GM19351 (cell line): ENCODE measurements around the gene JPT2.
"Not testable (repeated sequence)": the region's sequence is repeated elsewhere in the genome, so short reads cannot be mapped to it uniquely, and the experiment has no call there.

ENCODE experiments used
- ATAC-seq: cut with Tn5 transposase; IDR thresholded peaks from one replicate; pipeline ENCODE4 v1.9.1; 2021; ENCODE audit warnings: mild to moderate bottlenecking, moderate library complexity; ENCODE audit not compliant: unreplicated experiment

JPT2 gene

DNA sequence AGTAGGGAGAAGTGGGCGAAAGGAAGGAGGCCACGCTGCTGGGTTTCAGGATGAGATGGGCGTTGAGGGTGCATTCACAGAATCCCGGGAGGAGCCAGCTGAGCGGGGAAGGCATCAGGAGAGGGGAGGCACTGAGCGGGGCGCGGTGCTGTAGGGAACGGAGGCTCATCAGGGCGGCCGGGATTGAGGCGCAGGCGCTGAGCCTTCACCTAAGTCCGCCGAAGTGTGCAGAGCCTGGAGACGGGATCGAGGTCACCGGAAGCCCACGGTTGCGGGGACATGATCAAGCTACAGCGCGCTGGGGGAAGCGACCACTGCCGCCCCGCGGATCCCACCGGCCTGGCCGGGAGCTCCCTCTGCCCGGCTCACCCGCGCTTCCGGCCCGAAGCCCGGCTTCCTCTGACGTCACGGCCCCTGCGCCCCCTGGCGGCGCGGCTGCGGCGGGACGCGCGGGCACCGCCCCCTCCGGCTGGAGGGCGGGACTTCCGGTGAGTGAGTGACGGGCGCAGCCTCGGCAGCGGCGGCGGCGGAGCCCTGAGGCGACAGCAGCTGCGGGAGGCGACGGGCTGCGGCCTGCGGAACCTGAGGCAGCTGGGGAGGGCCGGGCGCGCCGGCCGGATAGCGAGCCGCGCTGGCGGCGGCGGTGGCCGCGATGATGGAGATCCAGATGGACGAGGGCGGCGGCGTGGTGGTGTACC is 27.8 kb downstream of the JPT2 start, which contains the start of gene MAPK8IP3:
MAPK8IP3 (plus strand) TSS at position 508 of the 698 bp plus-strand sequence; CDS start at position 653, 145 bp downstream.
- peak; percentile 72 for ATAC-seq

DNA sequence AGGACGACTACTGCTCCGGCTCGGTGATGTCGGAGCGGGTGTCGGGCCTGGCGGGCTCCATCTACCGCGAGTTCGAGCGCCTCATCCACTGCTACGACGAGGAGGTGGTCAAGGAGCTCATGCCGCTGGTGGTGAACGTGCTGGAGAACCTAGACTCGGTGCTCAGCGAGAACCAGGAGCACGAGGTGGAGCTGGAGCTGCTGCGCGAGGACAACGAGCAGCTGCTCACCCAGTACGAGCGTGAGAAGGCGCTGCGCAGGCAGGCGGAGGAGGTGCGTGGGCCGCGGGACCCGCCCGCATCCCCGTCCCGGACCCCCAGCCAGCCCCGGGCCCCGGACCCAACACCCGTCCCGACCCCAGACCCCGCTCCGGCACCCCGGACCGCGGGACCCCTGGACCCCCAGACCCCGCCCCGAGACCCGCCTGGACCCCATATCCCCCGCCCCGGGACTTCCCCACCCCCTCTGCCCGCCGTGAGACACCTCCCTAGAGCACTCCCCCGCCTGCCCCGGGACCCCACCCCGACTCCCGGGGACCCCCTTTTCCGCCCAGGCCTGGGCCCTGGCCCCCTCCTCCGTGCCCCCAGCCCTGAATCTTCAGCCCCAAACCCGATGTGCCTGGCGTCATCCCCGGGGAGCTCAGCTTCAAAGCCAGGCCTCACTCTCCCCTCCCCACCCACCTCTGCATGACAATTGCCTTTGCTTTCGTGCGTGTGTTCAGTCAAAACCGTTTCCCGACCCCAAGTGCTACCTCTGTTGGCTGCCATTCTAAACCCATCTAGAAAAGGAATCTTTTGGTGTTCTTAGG is 28.5 kb downstream of the JPT2 start:
- ATAC-seq = peak; percentile 37

DNA sequence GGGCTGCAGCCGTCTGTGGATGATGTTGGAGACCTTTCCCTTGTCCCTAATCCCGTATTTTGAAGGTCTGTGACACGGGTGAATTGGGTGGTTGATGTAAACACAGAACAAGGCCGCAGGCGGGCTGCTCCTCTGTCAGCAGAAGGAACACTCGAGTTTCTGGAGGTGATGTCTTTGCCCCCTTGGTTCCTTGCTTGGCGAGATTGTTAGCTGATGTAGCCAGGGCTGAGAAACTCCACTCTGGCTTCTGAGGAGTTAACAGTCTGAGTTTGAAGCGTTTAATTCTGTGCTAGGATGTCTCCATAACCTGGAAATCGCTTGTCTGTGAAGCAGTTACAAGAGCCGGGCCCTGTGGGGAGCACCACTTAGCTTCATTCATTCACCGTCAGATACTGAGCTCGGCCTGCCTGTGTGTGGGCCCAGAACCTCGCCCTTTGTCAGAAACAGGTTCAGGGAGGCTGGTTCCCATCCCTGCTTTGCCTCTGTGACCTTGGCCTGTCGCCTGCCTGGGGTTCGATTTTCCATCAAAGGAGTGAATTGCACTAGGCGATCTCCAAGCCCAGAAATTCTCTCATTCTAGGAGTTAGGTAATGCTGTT is 29.2 kb downstream of the JPT2 start:
- ATAC-seq = no peak

DNA sequence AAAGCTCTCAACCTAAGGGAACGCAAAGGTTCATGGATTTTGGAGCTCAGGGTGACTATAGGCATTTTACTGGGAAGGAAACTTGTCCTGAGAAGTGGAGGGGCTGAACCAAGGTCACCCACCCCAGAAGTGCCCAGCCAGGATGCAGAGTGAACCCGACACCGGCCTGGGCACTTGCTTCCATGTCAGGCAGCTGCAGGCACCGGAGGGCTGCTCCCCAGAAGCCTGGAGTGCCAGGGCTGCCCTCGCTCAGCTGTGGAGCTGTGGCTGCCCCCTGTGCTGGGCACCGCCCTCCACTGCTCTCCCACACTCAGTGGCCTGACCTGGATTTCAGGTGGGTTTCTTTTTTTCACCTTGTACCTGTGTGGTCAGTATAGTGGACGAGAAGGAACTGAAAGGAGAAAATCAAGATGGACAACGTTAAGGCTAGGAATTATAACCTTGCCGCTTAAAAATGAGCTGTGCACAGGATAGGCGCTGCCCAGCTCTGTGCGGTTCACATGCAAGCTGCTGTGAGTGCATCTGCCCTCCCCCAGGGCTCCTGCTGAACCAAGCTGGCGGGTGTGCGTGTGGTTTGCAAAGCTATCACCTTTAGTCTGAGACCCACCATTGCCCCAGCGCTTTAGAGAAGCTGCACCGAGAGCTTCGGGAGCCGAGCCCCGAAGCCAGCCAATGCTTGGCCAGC is 30.1 kb downstream of the JPT2 start:
- no peak for ATAC-seq

DNA sequence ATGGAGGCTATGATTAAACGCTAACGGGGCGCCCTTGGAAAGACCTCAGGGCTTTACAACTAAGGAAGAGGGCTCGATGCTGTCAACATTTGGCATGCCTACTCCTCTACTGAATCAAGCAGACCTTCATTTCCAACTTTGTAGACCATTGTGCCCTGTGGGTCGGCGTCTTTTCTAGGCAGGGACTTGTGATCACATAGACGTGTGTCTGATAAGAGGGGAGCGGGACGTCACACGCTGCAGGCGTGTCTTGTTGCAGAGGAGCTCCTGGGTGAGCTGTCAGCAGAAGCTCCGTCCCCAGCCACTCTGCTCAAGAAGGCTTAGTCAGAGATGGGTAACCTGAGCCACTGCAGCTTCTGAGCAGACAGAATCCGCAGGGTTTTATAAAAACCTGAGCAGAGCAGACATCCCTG is 30.7 kb downstream of the JPT2 start:
- ATAC-seq = no peak

DNA sequence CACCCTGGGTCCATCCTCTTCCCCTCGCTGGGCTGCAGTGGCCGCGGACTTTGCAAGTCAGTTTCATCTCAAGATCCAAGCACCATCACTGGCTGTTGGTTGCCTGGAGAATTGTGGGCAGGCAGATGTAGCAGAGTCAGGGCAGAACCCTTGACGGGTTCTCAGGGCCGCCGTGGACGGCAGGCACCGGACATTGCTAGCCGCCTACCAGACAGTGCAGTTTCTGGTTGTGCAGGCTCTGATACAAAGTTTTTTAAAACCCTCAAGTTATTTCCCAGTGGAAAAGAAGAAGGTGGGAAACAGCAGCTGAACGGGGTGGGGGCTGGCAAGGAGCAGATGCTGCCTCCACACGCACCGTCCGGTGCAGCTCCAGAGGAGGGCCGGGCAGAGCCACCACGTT is 31.3 kb downstream of the JPT2 start:
- no peak for ATAC-seq

DNA sequence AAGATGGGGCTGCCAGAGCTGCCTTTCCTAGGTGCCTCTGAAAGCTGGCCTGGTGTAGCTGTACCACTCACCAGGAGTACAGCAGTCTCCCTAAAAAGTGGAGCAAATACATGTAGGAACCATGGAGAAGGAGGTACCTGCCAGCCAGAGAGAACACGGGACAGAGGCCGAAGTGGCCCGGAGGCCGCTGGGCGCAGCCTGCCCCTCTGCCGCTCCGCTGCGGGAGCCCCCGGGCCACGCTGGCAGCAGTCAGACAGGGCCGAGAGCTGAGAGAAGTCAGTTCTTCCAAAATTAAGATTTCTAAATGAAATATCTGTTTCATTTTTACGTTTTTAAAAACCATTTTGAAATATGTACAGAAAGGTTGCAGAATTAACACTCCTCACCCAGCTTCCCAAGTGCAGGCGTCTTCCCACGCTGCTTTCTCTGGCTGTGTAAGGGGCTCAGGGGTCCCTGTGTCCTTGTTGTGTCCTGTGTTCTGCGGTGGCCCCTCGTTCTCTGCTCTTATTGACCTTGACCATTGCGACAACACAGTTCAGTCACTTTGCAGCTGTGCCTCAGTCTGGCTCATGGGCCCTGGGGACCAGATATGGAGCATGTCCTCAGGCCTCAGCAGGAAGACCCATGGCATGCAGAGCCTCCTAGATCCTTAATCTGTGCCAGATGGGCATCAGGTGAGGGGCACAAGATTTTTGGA is 32.9 kb downstream of the JPT2 start:
- ATAC-seq = no peak

DNA sequence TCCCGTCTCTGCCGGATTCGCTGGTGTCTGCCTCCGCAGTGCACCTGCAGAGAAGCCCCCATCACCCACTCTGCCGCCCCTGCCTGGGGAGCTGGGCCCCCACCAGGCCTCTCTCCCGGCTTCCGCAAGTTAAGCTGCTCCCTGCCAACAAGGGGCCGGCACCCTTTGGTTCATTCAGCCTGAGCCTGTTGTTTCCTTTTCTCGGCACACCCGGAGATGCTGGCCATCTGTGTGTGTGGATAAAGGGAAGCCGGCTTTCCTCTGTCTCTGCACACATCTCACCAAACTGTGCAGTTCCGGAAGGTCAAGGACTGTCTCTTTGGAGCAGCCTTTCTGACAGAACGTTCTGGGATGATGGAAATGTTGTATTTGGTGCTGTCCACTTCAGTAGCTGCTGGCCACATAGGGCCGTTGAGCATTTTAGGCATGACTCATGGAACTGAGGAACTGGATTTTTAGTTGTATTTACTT is 34.7 kb downstream of the JPT2 start:
- no peak for ATAC-seq

DNA sequence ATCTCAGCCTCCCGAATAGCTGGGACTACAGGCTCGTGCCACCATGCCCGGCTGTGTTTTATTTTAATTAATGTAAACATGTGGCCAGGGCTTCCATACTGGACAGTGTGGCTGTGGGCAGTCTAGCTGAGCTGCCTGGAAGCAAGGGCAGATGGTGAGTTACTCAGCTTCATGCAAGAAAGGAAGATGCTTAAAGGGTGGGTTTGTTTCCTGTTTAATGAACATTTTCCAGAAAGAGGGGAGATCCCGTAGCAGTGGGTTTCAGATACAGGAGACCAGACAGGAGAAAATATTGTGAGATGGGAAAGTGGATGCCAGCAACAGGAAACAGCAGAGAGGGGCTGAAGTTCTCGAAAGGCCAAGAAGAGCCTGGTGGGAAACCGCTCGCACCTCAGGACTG is 35.3 kb downstream of the JPT2 start:
- no peak for ATAC-seq

DNA sequence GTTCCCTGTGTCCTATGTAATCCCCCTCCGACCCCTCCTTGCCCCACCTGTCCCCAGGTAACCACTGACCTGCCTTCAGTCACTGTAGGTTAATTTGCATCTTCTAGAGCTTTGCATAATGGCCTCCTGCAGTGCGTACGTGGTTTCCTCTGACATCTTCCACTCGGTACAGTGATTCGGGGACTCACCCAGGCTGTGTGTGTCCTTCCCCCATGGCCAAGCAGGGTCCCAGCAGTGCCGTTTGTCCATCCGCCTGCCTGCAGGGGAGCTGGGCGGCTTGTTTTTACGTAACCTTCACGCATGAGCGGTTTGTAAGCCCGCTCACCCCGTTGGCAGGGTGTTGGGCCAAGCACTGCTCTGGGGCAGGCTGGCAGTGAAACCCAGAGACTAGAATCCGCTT is 35.9 kb downstream of the JPT2 start:
- no peak for ATAC-seq

DNA sequence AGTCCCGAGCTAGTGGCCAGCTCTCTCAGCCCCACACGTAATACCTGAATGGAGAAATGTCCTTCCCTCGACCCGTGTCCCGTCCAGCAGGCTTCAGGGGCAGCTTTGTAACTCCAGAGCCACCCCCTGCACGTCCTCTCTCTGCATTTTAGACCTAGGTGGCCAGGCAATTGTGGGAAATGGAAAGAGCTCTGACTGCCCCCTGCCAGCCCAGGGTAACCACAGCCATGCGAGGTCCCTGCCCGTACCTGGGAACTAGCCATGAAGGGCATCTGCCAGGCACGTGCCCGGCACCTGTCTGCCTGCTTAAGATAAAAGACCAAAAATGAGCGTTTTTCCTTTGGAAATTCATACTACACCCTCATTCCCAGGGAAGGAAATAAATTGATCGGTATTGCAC is 37.1 kb downstream of the JPT2 start:
- no peak for ATAC-seq

DNA sequence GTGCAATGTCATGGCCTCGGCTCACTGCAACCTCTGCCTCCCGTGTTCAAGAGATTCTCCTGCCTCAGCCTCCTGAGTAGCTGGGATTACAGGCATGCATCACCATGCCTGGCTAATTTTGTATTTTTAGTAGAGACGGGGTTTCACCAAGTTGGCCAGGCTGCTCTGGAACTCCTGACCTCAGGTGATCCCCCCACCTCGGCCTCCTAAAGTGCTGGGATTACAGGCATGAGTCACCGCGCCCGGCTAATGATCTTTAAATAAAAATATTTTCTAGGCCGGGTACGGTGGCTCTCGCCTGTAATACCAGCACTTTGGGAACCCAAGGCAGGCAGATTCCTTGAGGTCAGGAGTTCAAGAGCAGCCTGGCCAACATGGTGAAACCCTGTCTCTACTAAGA is 40.2 kb downstream of the JPT2 start:
- ATAC-seq = not testable (repeated sequence)

DNA sequence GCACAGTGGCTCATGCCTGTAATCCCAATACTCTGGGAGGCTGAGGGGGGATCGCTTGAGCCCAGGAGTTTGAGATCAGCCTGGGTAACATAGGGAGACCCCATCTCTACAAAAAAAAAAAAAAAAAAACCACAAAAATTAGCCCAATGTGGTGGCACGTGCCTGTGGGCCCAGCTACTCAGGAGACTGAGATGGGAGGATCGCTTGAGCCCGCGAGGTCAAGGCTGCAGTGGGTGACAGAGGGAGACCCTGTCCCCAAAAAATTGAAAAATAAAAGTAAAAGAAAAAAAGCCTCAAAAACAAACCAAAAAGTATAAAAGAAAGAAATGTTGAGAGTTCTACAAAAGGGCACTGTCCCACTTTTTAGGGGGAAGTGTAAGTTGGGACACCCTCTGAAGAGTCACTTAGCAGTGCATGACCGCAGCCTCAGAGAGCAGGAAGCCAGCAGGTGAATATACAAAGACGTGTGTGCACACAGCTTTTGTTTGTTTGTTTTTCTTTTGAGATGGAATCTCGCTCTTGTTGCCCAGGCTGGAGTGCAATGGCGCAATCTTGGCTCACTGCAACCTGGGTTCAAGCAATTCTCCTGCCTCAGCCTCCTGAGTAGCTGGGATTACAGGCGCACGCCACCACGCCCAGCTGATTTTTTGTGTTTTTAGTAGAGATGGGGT is 41.6 kb downstream of the JPT2 start:
- not testable (repeated sequence) for ATAC-seq

DNA sequence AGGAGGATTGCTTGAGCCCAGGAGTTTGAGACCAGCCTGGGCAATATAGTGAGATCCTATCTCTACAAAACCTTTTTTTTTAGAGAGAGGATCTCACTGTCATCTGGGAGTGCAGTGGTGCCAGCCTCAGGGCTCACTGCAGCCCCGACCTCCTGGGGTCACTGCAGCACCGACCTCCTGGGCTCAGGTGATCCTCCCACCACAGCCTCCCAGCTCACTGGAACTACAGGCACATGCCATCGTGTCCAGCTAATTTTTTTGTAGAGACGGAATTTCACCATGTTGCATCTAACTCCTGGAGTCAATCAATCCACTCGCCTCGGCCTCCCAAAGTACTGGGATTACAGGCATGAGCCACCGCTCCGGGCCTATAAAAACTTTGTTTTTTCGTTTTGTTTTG is 43.3 kb downstream of the JPT2 start:
- no peak for ATAC-seq

DNA sequence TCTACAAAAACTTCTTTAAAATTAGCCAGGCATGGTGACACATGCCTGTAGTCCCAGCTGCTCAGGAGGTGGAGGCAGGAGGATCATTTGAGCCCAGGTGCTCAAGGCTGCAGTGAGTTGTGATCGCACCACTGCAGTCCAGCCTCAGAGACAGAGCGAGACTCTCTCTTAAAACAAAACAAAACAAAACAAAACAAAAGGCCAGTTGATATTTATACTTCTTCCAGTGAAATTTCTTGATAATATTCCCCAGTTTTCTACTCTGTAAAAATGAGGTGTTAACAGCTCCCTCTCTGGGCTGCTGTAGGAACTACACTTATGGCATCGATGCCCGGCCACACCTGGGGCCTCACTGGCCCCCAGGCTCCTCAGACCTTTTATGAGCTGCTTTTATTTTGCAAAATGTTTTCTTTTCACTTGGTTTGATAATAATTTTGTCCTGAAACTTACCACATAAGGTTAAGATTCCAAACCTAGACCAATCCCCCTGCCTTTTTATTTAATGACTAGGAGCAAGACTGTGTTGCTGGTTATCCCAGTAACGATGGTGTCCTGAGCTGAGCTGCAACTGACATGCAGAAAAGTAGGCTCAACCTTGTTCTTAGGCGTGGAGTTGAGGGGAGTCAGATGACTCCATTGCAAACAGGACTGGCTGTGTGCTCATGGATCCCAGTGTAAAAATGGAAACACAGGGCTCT is 45.5 kb downstream of the JPT2 start:
- ATAC-seq = no peak

DNA sequence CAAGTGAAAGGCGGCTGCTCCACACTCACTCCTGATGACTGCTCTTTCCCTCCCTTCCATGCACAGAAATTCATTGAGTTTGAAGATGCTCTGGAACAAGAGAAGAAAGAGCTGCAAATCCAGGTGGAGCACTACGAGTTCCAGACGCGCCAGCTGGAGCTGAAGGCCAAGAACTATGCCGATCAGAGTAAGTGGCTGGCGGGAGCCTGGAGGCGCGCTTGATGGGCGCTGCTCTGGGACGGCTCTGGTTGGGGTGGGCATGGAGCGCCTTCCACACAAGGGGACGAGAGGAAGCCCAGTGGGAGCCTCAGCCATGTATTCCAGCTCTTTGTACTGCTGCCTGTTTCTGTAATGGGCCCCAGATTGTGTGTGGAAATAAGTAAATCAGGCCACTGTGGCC is 46.4 kb downstream of the JPT2 start:
- no peak for ATAC-seq

DNA sequence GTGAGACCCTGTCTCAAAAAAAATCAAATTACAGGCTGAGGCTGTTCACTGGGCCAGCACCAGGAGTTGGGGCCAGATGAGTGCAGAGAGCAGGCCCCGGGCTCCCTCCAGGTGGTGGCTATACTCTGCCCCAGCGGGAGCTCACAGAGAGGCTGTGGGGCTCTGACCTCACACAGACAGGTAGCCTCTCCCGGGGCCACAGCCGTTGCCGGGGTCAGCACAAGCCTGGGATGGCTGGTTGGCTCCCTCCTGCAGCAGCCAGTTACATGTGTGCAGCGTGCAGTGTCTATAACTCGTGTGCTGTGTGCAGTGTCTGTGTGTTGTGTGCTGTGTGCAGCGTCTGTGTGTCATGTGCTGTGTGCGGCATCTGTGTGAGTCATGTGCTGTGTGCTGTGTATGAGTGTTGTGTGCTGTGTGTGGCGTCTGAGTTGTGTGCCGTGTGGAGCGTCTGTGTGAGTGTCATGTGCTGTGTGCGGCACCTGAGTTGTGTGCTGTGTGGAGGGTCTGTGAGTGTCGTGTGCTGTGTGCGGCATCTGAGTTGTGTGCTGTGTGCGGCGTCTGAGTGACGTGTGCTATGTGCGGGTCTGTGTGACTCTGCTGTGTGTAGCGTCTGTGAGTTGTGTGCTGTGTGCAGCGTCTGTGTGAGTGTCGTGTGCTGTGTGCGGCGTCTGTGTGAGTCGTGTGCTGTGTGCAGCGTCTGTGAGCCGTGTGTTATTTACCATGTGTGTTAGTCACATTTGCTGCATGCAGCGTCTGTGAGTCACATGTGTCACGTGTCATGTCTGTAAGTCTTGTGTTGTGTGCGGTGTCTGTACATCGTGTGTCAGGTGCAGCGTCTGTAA is 48.8 kb downstream of the JPT2 start:
- no peak for ATAC-seq
